Neutrophil (primary cell): Measurements from ENCODE around the gene DPP8.

Experiments
- H3K27ac ChIP-seq: fragments of 200-600 bp; sonication (generic); 2 replicates; pipeline ENCODE4 v1.5.1; 2016; ENCODE audit warnings: mild to moderate bottlenecking, moderate library complexity
- H3K27me3 ChIP-seq: fragments of 200-600 bp; sonication (generic); 2 replicates; pipeline ENCODE4 v1.6.0; 2016; ENCODE audit warnings: mild to moderate bottlenecking
- H3K36me3 ChIP-seq: fragments of 200-600 bp; sonication (generic); 2 replicates; pipeline ENCODE4 v1.5.1; 2017
- H3K4me1 ChIP-seq, 2 experiments: fragments of 200-600 bp in 1 of 2; sonication (generic) in 1 of 2; 1 replicate in 1 of 2; 2 replicates in 1 of 2; pipeline versions ENCODE4 v1.5.1 to v1.6.1; 2013 to 2016; ENCODE audit warnings: low read depth in 1 of 2, low read length in 1 of 2, mild to moderate bottlenecking in 1 of 2, moderate library complexity in 1 of 2; ENCODE audit not compliant: control insufficient read depth in 1 of 2, insufficient read depth in 1 of 2
- H3K4me3 ChIP-seq, 2 experiments: fragments of 200-600 bp in 1 of 2; sonication (generic) in 1 of 2; 1 replicate in 1 of 2; 2 replicates in 1 of 2; pipeline ENCODE4 v1.5.1; 2013 to 2016; ENCODE audit warnings: low read depth in 1 of 2, low read length in 1 of 2, mild to moderate bottlenecking in 1 of 2, moderate library complexity in 1 of 2
- H3K9me3 ChIP-seq: fragments of 200-600 bp; sonication (generic); 2 replicates; pipeline ENCODE4 v1.5.1; 2016
- CTCF ChIP-seq: fragments of 200-600 bp; sonication (generic); IDR thresholded peaks from 2 replicates; pipeline ENCODE4 v1.5.1; 2016; ENCODE audit warnings: antibody characterized with exemption

DPP8 gene

DNA sequence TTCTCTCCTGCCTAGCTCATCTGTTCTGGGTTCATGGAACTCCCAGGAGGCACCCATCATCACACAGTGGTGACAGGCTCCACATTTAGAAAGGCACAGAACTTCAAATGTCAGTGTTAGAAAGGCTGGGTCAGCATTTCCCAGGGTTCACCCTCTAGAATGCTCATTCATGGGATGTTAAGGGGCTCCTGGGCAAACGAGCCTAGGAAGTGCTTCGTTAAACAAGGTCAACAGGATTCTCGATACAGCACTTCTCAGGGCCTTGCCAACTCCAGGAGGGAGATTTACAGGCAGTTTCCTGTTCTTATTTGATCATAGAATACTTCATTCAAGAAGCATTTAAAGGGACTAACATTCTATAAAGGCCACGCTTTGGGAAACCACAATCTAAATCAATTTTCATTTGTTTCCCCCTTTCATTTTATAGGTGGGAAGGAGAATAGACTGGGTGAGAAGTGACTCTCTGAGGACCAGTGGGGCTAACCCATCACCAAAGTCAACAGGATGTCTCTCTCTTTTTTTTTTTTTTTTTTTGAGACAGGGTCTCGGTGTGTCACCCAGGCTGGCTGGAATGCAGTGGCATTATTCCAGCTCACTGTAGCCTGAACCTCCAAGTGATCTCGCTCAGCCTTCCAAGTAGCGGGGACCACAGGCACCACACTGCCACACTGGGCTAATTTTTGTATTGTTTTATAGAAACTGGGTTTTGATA is 109.0 kb downstream of the DPP8 start:
- TF ChIP-seq CTCF: no peak
- H3K27me3 ChIP-seq: peaks cover 56% of the 10 kb centered on the region
- no peak overlapping the region for H3K27ac ChIP-seq
- no peaks in the 10 kb centered on the region for H3K4me1 ChIP-seq
- no peaks in the 10 kb centered on the region for H3K9me3 ChIP-seq
- H3K4me3 ChIP-seq: no peak overlapping the region
- H3K36me3 ChIP-seq: no peaks in the 10 kb centered on the region

DNA sequence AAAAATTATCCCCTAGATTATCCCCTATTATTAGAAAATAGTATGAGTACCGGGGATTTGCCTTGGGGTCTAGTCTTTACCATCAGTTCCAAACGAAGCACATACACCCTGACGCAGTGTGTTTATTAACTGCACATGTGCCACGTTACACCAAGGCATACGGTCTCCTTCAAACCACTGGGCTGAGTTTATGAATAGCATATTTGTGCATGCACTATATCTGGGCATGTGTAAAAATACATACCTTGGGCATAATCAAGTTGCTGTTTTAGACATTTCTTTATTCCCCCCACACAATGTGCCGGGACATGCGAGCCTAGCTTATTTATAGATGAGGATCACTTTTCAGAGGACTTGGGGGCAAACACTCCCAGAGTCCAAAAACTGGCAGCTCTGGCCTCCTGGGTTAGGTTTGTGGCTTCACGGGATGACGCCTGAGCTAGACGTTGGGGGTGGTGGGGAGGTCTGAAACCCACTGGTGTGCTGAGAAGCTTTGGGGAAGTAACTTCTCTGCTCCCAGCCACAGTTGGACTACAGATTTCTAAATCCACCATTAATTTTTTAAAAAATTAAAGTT is 111.0 kb downstream of the DPP8 start:
- Histone ChIP-seq H3K4me3 (no peak overlapping the region), H3K27me3 (peaks cover 56% of the 10 kb centered on the region), H3K9me3 (no peaks in the 10 kb centered on the region), H3K36me3 (no peaks in the 10 kb centered on the region), H3K4me1 (no peaks in the 10 kb centered on the region), H3K27ac (no peak overlapping the region)
- TF ChIP-seq CTCF: no peak

DNA sequence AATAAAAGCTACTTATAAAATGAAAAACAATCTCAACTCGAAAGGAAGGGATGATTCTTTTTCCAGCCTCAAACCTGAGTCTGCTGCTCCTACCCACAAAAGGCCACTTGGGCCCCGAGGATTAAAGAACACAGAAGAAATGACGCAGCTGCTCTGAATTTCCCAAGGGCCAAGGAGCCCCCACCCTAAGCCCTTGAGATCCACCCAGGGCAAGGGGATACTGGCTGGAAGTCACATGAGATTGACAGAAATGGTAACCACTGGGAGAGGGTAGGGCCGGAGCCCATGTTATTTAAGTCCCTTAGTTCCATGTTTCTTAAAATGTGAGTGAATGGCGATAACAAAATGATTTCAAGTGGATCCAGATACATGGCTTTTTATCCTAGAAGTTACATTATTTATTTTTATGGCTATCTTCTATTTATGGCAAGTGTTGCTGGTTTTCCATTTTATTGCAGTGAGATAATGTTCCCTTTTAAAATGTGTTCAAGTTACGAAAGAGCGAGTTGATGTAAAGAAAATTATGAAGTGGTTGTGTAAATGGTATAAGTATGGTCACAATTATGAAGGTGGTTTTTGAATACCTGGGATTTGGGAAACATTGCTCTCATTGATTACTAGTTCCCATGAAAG is 111.6 kb downstream of the DPP8 start:
- no peak overlapping the region for H3K27ac ChIP-seq
- no peaks in the 10 kb centered on the region for H3K36me3 ChIP-seq
- H3K4me3 ChIP-seq: no peak overlapping the region
- H3K27me3 ChIP-seq: peaks cover 56% of the 10 kb centered on the region
- no peak for TF ChIP-seq CTCF
- H3K9me3 ChIP-seq: no peaks in the 10 kb centered on the region
- no peaks in the 10 kb centered on the region for H3K4me1 ChIP-seq

DNA sequence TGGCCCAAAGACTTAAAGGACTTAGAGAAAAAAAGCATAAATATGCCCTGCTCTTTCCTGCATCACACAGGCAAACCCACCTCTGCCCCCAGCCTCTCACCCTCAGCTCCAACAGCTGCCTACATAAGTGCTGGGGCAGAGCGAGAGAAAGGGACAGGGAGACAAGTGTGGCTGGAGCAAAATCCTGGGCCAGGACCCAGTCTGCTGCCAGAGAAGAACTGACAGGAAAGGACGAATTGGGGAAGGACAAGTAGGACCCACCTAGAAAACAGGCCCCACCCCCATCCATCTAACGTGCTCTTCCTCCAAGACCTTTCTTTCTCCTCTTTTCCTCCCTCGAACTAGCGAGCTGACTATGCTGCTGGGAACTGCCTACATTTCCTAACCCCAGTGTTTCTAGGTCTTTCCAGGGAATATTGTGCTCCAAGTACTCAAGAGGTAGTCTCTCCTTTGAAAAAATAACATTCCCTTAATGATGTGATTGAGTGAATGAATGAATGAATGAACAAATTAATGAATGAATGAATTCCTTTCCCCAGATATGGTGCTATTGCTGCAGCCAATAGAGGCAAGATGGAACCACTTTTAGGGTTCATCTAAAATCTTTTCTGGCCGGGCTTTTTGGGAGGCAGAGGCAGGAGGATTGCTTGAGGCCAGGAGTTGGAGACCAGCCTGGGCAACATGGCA is 113.2 kb downstream of the DPP8 start:
- H3K9me3 ChIP-seq: no peaks in the 10 kb centered on the region
- no peak overlapping the region for H3K27ac ChIP-seq
- H3K27me3 ChIP-seq: peaks cover 56% of the 10 kb centered on the region
- no peaks in the 10 kb centered on the region for H3K4me1 ChIP-seq
- TF ChIP-seq CTCF: no peak
- no peaks in the 10 kb centered on the region for H3K36me3 ChIP-seq
- no peak overlapping the region for H3K4me3 ChIP-seq

GRCh38 chr15:65402961-65403360 is 114.5 kb downstream of the DPP8 start:
- peaks cover 56% of the 10 kb centered on the region for H3K27me3 ChIP-seq
- no peaks in the 10 kb centered on the region for H3K9me3 ChIP-seq
- no peak for TF ChIP-seq CTCF

More at GRCh38 chr15:65402961-65403360, 114.5 kb downstream of the DPP8 start:
- no peak overlapping the region for H3K4me3 ChIP-seq
- H3K27ac ChIP-seq: no peak overlapping the region
- H3K36me3 ChIP-seq: no peaks in the 10 kb centered on the region
- no peaks in the 10 kb centered on the region for H3K4me1 ChIP-seq
